GDM1 (cell line): ENCODE data around the gene CEACAM21.
A peak's percentile ranks its signal among the peaks of the same experiment; 100 is the strongest.

Experiments used
- DNase-seq: peaks from one replicate; lab custom pipeline; 2025; lab: John Stamatoyannopoulos, UW

CEACAM21 gene

GRCh38 chr19:41587101-41587837 is 11.3 kb downstream of the CEACAM21 start:
- DNase-seq = no peak

- no peak for DNase-seq
Measured at GRCh38 chr19:41587838-41588210, 11.9 kb downstream of the CEACAM21 start.

GRCh38 chr19:41588497-41589209 is 12.7 kb downstream of the CEACAM21 start:
- DNase-seq = no peak

- no peak for DNase-seq
Measured at GRCh38 chr19:41589371-41589770, 13.4 kb downstream of the CEACAM21 start.

- no peak for DNase-seq
Measured at GRCh38 chr19:41590936-41591335, 15.0 kb downstream of the CEACAM21 start.

- DNase-seq = no peak
Measured at GRCh38 chr19:41591951-41592562, 16.1 kb downstream of the CEACAM21 start.

- DNase-seq = peak; percentile 64
Measured at GRCh38 chr19:41595258-41595889, 19.4 kb downstream of the CEACAM21 start.

GRCh38 chr19:41595890-41596280 is 19.9 kb downstream of the CEACAM21 start:
- DNase-seq = no peak

- peak; percentile 36 for DNase-seq
Measured at GRCh38 chr19:41597600-41598041, 21.7 kb downstream of the CEACAM21 start.

GRCh38 chr19:41599175-41599966 is 23.4 kb downstream of the CEACAM21 start:
- no peak for DNase-seq

GRCh38 chr19:41601771-41602170 is 25.8 kb downstream of the CEACAM21 start:
- no peak for DNase-seq

- no peak for DNase-seq
Measured at GRCh38 chr19:41604831-41605230, 28.9 kb downstream of the CEACAM21 start.

- DNase-seq = no peak
Measured at GRCh38 chr19:41606215-41606837, 30.4 kb downstream of the CEACAM21 start.

- no peak for DNase-seq
Measured at GRCh38 chr19:41607668-41608067, 31.7 kb downstream of the CEACAM21 start.

- no peak for DNase-seq
Measured at GRCh38 chr19:41610789-41611188, 34.8 kb downstream of the CEACAM21 start.

GRCh38 chr19:41612483-41612882 is 36.5 kb downstream of the CEACAM21 start:
- DNase-seq = no peak

- no peak for DNase-seq
Measured at GRCh38 chr19:41615207-41615606, 39.2 kb downstream of the CEACAM21 start.

- DNase-seq = no peak
Measured at GRCh38 chr19:41616792-41617621, 41.0 kb downstream of the CEACAM21 start.

- DNase-seq = no peak
Measured at GRCh38 chr19:41617941-41618730, 42.2 kb downstream of the CEACAM21 start.
